Daoy (cell line): ENCODE data around the gene PLXNB1. TPM values are rescaled to one million over a fixed set of nuclear protein-coding genes. Genes with fewer than 3 reads are reported as not detected.

Experiments used
- DNase-seq: peaks from one replicate; pipeline ENCODE4 v3.0.0-alpha.2; 2015; ENCODE audit warnings: low read depth
- total RNA-seq: library from RNA; depleted of rRNA; stranded (reverse); fragments of >200 nt; shearing (Covaris generic); gene quantifications from 2 replicates; pipeline ENCODE4 v1.2.3, GENCODE V29; 2014; rRNA removed

The PLXNB1 gene
- total RNA-seq, 1 experiment from 2014 or later = 11.5 TPM

DNA sequence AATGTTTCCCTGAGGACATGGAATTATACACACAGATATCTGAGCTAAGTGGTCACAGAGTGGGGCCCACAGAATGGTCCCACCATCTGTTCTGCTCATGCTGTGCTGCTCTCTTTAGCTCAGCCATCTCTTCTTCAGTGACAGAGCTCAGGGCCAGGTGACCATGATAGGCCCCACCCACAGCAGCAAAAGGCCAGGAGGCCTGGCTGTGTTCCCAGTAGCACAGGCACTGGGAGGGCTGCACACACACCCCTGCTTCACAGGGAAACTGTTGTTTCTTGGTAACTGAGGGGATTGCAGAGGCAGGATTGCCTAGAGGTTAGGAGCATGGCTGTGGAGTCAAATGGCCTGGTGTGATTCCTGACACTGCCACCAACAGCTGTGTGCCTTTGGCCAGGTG lies 62.7 kb downstream of the PLXNB1 start:
- DNase-seq = no peak

DNA sequence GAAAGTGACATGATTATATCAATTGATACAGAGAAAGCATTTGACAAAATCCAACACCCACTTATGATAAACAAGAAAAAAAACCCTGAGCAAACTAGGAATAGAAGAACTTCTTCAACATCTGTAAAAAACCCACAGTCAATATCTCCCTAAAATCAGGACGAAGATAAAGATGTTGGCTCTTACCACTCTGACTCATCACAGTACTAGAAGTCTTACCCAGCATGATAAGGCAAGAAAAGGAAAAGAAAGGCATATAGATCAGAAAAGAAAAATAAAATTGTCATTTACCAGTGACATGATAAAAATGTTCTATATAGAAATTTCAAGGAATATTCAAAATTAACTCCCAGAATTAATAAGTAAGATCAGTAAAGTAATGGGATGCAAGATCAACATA lies 65.0 kb downstream of the PLXNB1 start:
- no peak for DNase-seq

GRCh38 chr3:48361928-48362327 lies 68.0 kb downstream of the PLXNB1 start:
- DNase-seq = no peak

- DNase-seq = no peak
These were observed 73.5 kb downstream of the PLXNB1 start for GRCh38 chr3:48356419-48356818.

- DNase-seq = no peak
These were observed 75.9 kb downstream of the PLXNB1 start for GRCh38 chr3:48353987-48354386.

Other genes starting within 250 kb of the PLXNB1 start
- gene CDC25A, start 241.7 kb downstream of the PLXNB1 start, total RNA-seq = 37.1 and 39.7 TPM in 2 replicates
- not detected in 2 replicates for gene CAMP, start 206.6 kb downstream of the PLXNB1 start, total RNA-seq
- gene ZNF589, start 189.0 kb downstream of the PLXNB1 start, total RNA-seq = 4.5 and 5.1 TPM in 2 replicates
- 17.7 and 22.3 TPM in 2 replicates for gene NME6, start 128.7 kb downstream of the PLXNB1 start, total RNA-seq
- not detected in 2 replicates for gene SPINK8, start 96.4 kb downstream of the PLXNB1 start, total RNA-seq
- not detected in 2 replicates for gene FBXW12, start 57.9 kb downstream of the PLXNB1 start, total RNA-seq
- 29.9 and 32.8 TPM in 2 replicates for gene CCDC51, start 10.0 kb upstream of the PLXNB1 start, total RNA-seq
- 444 and 464 TPM in 2 replicates for gene TMA7, start 10.2 kb upstream of the PLXNB1 start, total RNA-seq
- 6.4 and 7.6 TPM in 2 replicates for gene ATRIP, start 16.7 kb upstream of the PLXNB1 start, total RNA-seq
- gene SHISA5, start 74.1 kb upstream of the PLXNB1 start, total RNA-seq = 55.2 and 59.1 TPM in 2 replicates
- 4.1 and 6.9 TPM in 2 replicates for gene PFKFB4, start 126.7 kb upstream of the PLXNB1 start, total RNA-seq
- 3.0 and 6.2 TPM in 2 replicates for gene UCN2, start 133.7 kb upstream of the PLXNB1 start, total RNA-seq
- 107 and 154 TPM in 2 replicates for gene COL7A1, start 165.2 kb upstream of the PLXNB1 start, total RNA-seq
- 291 and 336 TPM in 2 replicates for gene UQCRC1, start 179.6 kb upstream of the PLXNB1 start, total RNA-seq
- not detected in 2 replicates for gene TMEM89, start 191.7 kb upstream of the PLXNB1 start, total RNA-seq
- 5.5 and 11.3 TPM in 2 replicates for gene SLC26A6, start 205.4 kb upstream of the PLXNB1 start, total RNA-seq
- gene CELSR3, start 232.8 kb upstream of the PLXNB1 start, total RNA-seq = 1.9 and 2.4 TPM in 2 replicates